ENCODE measurements around the gene NELFCD. TPM values are rescaled to one million over a fixed set of nuclear protein-coding genes. Genes with fewer than 3 reads are reported as not detected.

The NELFCD gene
- total and polyA plus RNA-seq, 9 of the 15 experiments (the other 6 are each of a cell fraction or from before 2014, with no cell fraction given) = 11.7 to 163 (median 96.5) TPM

DNA sequence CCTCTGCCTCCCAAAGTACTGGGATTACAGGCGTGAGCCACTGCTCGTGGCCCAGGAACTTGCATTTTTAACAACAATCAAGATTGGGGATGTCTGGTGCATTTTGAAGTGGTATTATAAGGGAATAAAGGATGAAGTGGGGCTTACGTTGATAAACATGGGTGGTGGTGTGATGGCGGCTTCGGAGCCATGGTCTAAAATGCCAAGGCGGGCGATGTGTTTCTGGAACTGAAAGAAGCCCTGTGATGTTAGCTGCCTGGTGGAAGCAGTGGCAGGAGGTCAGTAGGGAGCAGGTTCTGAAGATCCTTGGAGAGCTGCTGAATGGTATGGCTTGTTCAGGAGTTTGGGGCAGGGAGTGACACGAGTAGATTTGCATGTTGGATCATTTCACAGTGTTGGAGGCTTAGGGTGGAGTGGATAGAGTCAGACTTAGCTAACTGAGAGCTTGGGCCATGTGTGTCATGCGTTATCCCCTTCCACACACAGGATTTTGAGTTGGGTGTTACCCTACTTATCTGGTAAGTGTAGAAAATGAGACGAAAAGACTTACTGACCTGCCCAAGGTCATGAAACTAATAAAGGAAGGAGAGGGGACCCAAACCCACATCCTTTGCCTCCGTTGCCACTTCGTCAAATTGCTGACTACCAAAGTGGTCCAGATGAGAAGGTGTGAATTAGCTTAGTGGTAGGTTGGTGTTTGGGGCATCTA lies 1.5 kb downstream of the NELFCD start (continued):
- TF ChIP-seq ZNF766 (CRISPR knock-in tag; conservative IDR thresholded peaks at IDR 0.05) = no peak
- TF ChIP-seq TRIM28 (IDR thresholded peaks at IDR 0.05) = no peak
- no peak for TF ChIP-seq ZC3H4 (CRISPR knock-in tag; IDR thresholded peaks at IDR 0.05; ENCODE audit: borderline replicate concordance)
- TF ChIP-seq CBX3 (IDR thresholded peaks at IDR 0.05; ENCODE audit: borderline replicate concordance in 1 of 2, low read length in 2 of 2) = no peak
- TF ChIP-seq, protein P1, sequence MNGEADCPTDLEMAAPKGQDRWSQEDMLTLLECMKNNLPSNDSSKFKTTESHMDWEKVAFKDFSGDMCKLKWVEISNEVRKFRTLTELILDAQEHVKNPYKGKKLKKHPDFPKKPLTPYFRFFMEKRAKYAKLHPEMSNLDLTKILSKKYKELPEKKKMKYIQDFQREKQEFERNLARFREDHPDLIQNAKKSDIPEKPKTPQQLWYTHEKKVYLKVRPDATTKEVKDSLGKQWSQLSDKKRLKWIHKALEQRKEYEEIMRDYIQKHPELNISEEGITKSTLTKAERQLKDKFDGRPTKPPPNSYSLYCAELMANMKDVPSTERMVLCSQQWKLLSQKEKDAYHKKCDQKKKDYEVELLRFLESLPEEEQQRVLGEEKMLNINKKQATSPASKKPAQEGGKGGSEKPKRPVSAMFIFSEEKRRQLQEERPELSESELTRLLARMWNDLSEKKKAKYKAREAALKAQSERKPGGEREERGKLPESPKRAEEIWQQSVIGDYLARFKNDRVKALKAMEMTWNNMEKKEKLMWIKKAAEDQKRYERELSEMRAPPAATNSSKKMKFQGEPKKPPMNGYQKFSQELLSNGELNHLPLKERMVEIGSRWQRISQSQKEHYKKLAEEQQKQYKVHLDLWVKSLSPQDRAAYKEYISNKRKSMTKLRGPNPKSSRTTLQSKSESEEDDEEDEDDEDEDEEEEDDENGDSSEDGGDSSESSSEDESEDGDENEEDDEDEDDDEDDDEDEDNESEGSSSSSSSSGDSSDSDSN (IDR thresholded peaks at IDR 0.05; ENCODE audit: borderline replicate concordance in 1 of 2, low read depth in 2 of 2, low read length in 2 of 2) = no peak
- no peak for TF ChIP-seq CHCHD3 (CRISPR knock-in tag; IDR thresholded peaks at IDR 0.05)
- TF ChIP-seq ZNF76 (CRISPR knock-in tag; IDR thresholded peaks at IDR 0.05; ENCODE audit: borderline replicate concordance) = no peak
- TF ChIP-seq ZSCAN32 (CRISPR knock-in tag; IDR thresholded peaks at IDR 0.05) = no peak
- TF ChIP-seq POLR2AphosphoS5 (IDR thresholded peaks at IDR 0.05; ENCODE audit: control insufficient read depth, insufficient read depth, low read depth, low read length) = no peak
- TF ChIP-seq FOS (IDR thresholded peaks at IDR 0.05; ENCODE audit: extremely low read depth, insufficient read length) = no peak
- no peak for TF ChIP-seq ZNF316 (IDR thresholded peaks at IDR 0.05)
- peak; percentile 41; the same call in 1 of the 2 replicates for TF ChIP-seq EHMT2 (IDR thresholded peaks at IDR 0.05)
- TF ChIP-seq KLF1 (tag; IDR thresholded peaks at IDR 0.05) = no peak
- no peak for TF ChIP-seq DACH1 (IDR thresholded peaks at IDR 0.05; ENCODE audit: partially characterized antibody)
- no peak for TF ChIP-seq MYC (IDR thresholded peaks at IDR 0.05; ENCODE audit: low read depth, low read length)
- TF ChIP-seq MYC (CRISPR knock-in tag; IDR thresholded peaks at IDR 0.05; ENCODE audit: borderline replicate concordance, low read depth) = no peak
- no peak for TF ChIP-seq HNRNPH1 (optimal IDR thresholded peaks at IDR 0.05; ENCODE audit: low read depth, low read length)
- no peak for TF ChIP-seq SMAD3 (CRISPR knock-in tag; conservative IDR thresholded peaks at IDR 0.05)
- TF ChIP-seq, protein P2, sequence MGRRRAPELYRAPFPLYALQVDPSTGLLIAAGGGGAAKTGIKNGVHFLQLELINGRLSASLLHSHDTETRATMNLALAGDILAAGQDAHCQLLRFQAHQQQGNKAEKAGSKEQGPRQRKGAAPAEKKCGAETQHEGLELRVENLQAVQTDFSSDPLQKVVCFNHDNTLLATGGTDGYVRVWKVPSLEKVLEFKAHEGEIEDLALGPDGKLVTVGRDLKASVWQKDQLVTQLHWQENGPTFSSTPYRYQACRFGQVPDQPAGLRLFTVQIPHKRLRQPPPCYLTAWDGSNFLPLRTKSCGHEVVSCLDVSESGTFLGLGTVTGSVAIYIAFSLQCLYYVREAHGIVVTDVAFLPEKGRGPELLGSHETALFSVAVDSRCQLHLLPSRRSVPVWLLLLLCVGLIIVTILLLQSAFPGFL (CRISPR knock-in tag; IDR thresholded peaks at IDR 0.05) = no peak
- TF ChIP-seq KLF13 (tag; IDR thresholded peaks at IDR 0.05; ENCODE audit: borderline replicate concordance, low read depth) = no peak
- TF ChIP-seq SMARCB1 (IDR thresholded peaks at IDR 0.05; ENCODE audit: insufficient read length, low read depth) = no peak
- TF ChIP-seq ZNF174 (CRISPR knock-in tag; IDR thresholded peaks at IDR 0.05) = no peak
- peak; percentile 90 for TF ChIP-seq HDGF (IDR thresholded peaks at IDR 0.05)
- TF ChIP-seq, protein P3, sequence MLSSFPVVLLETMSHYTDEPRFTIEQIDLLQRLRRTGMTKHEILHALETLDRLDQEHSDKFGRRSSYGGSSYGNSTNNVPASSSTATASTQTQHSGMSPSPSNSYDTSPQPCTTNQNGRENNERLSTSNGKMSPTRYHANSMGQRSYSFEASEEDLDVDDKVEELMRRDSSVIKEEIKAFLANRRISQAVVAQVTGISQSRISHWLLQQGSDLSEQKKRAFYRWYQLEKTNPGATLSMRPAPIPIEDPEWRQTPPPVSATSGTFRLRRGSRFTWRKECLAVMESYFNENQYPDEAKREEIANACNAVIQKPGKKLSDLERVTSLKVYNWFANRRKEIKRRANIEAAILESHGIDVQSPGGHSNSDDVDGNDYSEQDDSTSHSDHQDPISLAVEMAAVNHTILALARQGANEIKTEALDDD (IDR thresholded peaks at IDR 0.05) = peak; percentile 87
- no peak for TF ChIP-seq SMARCE1 (IDR thresholded peaks at IDR 0.05)
- TF ChIP-seq CREB1 (IDR thresholded peaks at IDR 0.05) = no peak
- TF ChIP-seq CREB1 (CRISPR knock-in tag; IDR thresholded peaks at IDR 0.05) = no peak
- TF ChIP-seq RCOR1 (IDR thresholded peaks at IDR 0.05; ENCODE audit: borderline replicate concordance in 1 of 2, low read depth in 2 of 2, low read length in 2 of 2) = no peak
